22Rv1 (cell line): ENCODE measurements around the gene CLASP1.

ENCODE experiments used
- H3K27ac ChIP-seq: fragments of 450-650 bp; 2 replicates; pipeline ENCODE4 v1.5.1; 2017
- ZFX ChIP-seq: fragments of 450-650 bp; IDR thresholded peaks from 2 replicates; pipeline ENCODE4 v1.6.1; 2017; ENCODE audit warnings: antibody characterized with exemption, borderline replicate concordance
- TF ChIP-seq, protein P1 (sequence below): fragments of 450-650 bp; IDR thresholded peaks from 2 replicates; pipeline ENCODE4 v1.5.1; 2017; ENCODE audit warnings: mild to moderate bottlenecking

The CLASP1 gene

DNA sequence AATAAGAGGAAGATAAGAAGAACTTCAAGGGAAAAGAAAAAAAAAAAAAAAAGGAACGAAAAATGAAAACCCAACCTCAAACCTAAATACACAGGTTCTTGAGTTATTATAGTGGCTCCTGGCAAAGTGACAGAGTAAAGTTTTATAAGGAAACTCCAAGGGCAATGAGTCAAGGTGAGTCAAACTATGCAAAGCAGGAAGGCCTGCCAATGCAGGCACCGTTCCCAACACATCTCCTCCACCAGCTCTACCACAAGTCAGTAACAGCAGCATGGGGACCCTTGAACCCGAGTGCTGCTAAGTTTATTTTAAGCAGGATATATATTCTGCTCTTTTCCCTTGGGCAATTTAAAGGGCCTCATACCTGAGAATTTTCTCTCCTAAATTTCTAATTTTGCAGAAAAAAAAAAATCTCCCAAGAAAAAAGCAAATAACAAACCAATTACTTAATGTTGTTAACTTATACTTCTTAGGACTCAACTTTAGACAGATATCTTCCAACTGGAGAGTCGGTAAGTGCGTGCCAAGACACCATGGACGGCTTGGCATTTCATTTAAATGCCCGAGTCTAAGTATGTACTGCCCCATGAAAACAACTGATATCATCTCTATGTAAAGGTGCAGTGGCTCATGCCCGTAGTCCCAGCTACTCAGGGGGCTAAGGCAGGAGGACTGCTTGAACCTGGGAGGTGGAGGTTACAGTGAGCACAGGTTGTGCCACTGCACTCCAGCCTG, 288.5 kb downstream of the CLASP1 start:
- no peak for TF ChIP-seq ZFX
- TF ChIP-seq, protein P1, sequence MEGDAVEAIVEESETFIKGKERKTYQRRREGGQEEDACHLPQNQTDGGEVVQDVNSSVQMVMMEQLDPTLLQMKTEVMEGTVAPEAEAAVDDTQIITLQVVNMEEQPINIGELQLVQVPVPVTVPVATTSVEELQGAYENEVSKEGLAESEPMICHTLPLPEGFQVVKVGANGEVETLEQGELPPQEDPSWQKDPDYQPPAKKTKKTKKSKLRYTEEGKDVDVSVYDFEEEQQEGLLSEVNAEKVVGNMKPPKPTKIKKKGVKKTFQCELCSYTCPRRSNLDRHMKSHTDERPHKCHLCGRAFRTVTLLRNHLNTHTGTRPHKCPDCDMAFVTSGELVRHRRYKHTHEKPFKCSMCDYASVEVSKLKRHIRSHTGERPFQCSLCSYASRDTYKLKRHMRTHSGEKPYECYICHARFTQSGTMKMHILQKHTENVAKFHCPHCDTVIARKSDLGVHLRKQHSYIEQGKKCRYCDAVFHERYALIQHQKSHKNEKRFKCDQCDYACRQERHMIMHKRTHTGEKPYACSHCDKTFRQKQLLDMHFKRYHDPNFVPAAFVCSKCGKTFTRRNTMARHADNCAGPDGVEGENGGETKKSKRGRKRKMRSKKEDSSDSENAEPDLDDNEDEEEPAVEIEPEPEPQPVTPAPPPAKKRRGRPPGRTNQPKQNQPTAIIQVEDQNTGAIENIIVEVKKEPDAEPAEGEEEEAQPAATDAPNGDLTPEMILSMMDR, result no peak

DNA sequence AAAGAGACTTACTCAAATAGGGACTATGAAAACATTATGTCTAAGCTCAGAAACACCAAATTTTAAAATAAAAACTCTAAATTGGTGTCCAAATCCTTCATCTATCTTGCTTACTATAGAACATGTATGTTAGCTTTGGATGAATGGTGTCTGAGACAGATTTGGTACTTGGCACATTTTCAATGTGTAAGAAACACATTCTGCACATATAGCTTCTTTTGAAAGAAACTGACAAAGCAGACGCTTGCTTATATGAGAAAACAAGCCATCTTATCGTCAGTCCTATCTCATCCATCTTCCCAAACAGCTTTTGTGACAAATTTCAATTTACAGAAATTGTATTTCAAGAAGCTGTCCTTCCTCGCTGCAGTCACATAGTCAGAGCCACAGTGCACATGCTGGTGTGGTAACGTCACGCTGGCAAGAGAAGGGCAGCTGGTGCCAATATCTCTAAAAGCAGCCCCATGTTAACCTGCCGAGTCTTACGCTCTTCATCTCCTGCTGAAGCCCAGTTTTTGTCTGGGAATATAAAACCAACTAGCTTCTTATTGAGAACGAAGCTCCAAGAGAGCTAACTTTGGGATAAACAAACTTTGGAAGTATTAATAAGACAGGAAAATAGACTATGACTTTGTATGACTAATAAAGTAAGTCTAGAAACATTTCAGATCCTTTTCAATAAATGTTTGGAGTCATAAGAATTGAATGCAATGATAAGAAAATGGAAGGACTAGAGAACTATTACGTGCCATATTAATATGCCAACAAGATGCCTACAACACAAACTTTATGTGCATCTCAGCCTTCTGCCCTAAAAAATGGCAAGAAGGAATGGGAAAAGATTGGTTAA, 289.3 kb downstream of the CLASP1 start:
- TF ChIP-seq ZFX, result no peak
- TF ChIP-seq, protein P1, result no peak

More for the DNA sequence above, 288.5 kb downstream of the CLASP1 start:
- peak overlapping the region; percentile 45 for H3K27ac ChIP-seq

GRCh38 chr2:121359170-121359569, 290.1 kb downstream of the CLASP1 start:
- no peak overlapping the region for H3K27ac ChIP-seq
- TF ChIP-seq, protein P1, result no peak
- TF ChIP-seq ZFX, result no peak

More for the DNA sequence above, 289.3 kb downstream of the CLASP1 start:
- H3K27ac ChIP-seq, result peak overlapping the region; percentile 45; the same call in 1 of the 2 replicates

DNA sequence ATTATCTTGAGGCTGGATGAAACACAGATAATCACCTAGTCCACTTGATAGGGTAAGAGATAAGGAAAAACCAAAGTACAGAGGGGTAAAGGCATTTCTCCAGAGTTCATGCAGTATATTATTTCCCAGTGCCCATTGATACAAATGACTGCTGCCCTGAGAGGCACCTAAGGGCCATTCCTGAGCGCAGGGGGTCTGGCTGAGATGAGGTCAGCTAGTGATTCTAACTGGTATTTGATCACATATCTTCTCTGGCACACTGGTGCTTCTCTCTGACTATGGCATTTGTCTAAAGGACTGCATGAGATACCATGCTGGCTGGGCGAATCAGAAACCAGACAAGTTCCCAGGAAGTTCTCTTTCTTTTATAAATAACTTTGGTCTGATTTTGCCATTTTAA, 291.0 kb downstream of the CLASP1 start:
- TF ChIP-seq ZFX, result no peak
- TF ChIP-seq, protein P1, result no peak
- H3K27ac ChIP-seq, result no peak overlapping the region

DNA sequence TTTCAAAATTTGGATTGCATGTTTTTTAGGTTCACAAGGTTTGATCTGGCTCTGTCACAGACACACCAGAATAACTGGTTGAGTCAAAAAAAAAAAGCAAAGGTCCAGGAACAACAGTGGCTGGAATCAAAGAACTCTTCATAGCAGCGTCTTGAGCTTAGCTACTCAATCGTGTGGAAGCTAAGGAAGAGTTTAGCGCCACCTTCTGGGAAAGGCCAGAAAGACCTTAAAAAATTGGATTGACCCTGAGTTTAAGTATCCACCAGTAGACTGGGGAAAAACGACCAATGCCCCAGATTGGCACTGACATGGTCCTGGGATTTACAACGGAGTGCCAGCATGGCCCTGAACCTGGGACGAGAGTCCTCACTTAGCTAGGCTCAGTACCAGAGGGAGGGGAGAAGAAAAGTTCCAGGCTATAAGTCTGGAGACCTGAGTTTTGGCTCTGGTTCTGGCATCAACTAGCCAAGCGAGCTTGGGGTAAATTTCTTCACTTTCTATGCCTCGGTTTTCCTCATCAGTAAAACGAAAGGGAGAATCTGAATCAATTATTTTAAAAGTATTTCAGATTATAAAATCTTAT, 293.1 kb downstream of the CLASP1 start:
- H3K27ac ChIP-seq, result peak overlapping the region; percentile 60
- no peak for TF ChIP-seq ZFX
- TF ChIP-seq, protein P1, result peak; percentile 73

- H3K27ac ChIP-seq, result peak overlapping the region; percentile 60
- TF ChIP-seq, protein P1, result no peak
Observed at GRCh38 chr2:121355488-121355887, 293.8 kb downstream of the CLASP1 start.
